SK-N-MC (cell line): Measurements from ENCODE around the gene CEP85.

Source experiments
- EZH2 ChIP-seq: fragments of 200-600 bp; sonication (generic); IDR thresholded peaks from one replicate; pipeline ENCODE4 v1.6.1; 2017; ENCODE audit warnings: antibody characterized with exemption
- FOXP2 ChIP-seq: optimal IDR thresholded peaks from 2 replicates; pipeline ENCODE3; 2011; ENCODE audit warnings: mild to moderate bottlenecking, moderate library complexity; ENCODE audit not compliant: insufficient read depth; ENCODE audit errors: extremely low read length, control extremely low read depth
- POLR2AphosphoS5 ChIP-seq: IDR thresholded peaks from 2 replicates; pipeline ENCODE4 v1.6.1; 2012; ENCODE audit warnings: mild to moderate bottlenecking, low read depth, low read length, borderline replicate concordance

DNA sequence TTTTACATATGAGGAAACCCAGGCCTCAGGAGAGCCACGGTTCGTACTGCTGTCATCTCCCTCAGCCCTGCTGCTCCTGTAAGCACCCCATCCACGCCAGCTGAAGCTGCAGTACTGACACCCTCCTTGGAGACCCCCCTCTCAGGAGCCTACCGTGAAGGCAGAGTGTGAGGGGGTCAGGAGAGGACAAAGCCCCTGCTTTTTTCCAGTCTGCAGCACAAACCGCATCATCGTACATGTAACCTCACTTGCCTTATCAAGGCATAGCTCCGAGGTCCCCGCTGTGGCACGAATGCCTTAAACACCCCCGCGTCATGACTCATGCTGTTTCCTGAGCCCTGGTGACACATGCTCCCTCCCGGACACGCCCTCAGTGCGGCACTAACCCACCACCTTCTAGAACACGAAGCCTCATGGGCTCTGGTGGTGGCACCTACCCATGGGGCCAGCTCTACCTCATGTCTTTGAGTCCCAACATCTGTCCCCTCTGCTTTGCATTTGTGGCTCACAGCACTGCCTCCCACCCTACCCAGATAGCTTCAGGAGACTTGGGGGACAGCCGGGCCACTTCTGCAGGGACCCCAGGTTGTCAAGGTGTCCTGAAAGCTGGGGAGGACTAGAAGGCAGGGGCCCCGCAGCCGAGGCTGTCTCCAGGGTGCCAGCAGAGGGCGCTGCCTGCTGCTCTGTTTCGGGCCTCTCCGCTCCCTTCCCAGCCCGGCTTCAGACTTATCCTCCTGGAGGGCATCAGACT, 50.8 kb downstream of the CEP85 start:
- TF ChIP-seq EZH2 (no peak), POLR2AphosphoS5 (no peak), FOXP2 (no peak)
